ENCODE results near the gene PAK3. TPM values are rescaled to one million over a fixed set of nuclear protein-coding genes. Genes with fewer than 3 reads are reported as not detected.

Gene PAK3
- not detected for total RNA-seq

- no peak for DNase-seq (ENCODE audit: low read depth in 2 of 3, low spot score in 2 of 3)
Observed at GRCh38 chrX:111095974-111096895, at the start of gene PAK3. PAK3 (plus strand) TSS chrX:111096191; CDS start chrX:111123104, 26,913 bp downstream.

GRCh38 chrX:111047575-111047974 lies 48.4 kb upstream of the PAK3 start:
- DNase-seq (ENCODE audit: low read depth in 2 of 3, low spot score in 2 of 3): no peak

GRCh38 chrX:111052478-111052877 lies 43.5 kb upstream of the PAK3 start:
- peak in 1 of 3 donors; percentile 4 for DNase-seq (ENCODE audit: low read depth in 2 of 3, low spot score in 2 of 3)

- DNase-seq (ENCODE audit: low read depth in 2 of 3, low spot score in 2 of 3): no peak
Observed at GRCh38 chrX:111071542-111072277, 24.3 kb upstream of the PAK3 start.

- DNase-seq (ENCODE audit: low read depth in 2 of 3, low spot score in 2 of 3): peak in 1 of 3 donors; percentile 34
Observed at GRCh38 chrX:111083081-111083480, 12.9 kb upstream of the PAK3 start.

GRCh38 chrX:111086591-111087006 lies 9.4 kb upstream of the PAK3 start:
- DNase-seq (ENCODE audit: low read depth in 2 of 3, low spot score in 2 of 3): no peak

GRCh38 chrX:111088628-111089027 lies 7.4 kb upstream of the PAK3 start:
- DNase-seq (ENCODE audit: low read depth in 2 of 3, low spot score in 2 of 3): no peak

- no peak for DNase-seq (ENCODE audit: low read depth in 2 of 3, low spot score in 2 of 3)
Observed at GRCh38 chrX:111090458-111090857, 5.5 kb upstream of the PAK3 start.

GRCh38 chrX:111098874-111099273 lies 2.9 kb downstream of the PAK3 start:
- DNase-seq (ENCODE audit: low read depth in 2 of 3, low spot score in 2 of 3): peak; percentile 37 to 57 (median 43)

- peak in 2 of 3 donors; percentile 33 to 62 for DNase-seq (ENCODE audit: low read depth in 2 of 3, low spot score in 2 of 3)
Observed at GRCh38 chrX:111100191-111100590, 4.2 kb downstream of the PAK3 start.

- DNase-seq (ENCODE audit: low read depth in 2 of 3, low spot score in 2 of 3): no peak
Observed at GRCh38 chrX:111101580-111101979, 5.6 kb downstream of the PAK3 start.

GRCh38 chrX:111102636-111103035 lies 6.6 kb downstream of the PAK3 start:
- no peak for DNase-seq (ENCODE audit: low read depth in 2 of 3, low spot score in 2 of 3)

- DNase-seq (ENCODE audit: low read depth in 2 of 3, low spot score in 2 of 3): no peak
Observed at GRCh38 chrX:111103246-111103645, 7.3 kb downstream of the PAK3 start.

- DNase-seq (ENCODE audit: low read depth in 2 of 3, low spot score in 2 of 3): no peak
Observed at GRCh38 chrX:111110098-111110775, 14.2 kb downstream of the PAK3 start.

GRCh38 chrX:111114806-111115205 lies 18.8 kb downstream of the PAK3 start:
- DNase-seq (ENCODE audit: low read depth in 2 of 3, low spot score in 2 of 3): no peak

- DNase-seq (ENCODE audit: low read depth in 2 of 3, low spot score in 2 of 3): no peak
Observed at GRCh38 chrX:111116666-111117065, 20.7 kb downstream of the PAK3 start.

GRCh38 chrX:111119341-111119740 lies 23.4 kb downstream of the PAK3 start:
- no peak for DNase-seq (ENCODE audit: low read depth in 2 of 3, low spot score in 2 of 3)

GRCh38 chrX:111123125-111123524 lies 27.1 kb downstream of the PAK3 start:
- DNase-seq (ENCODE audit: low read depth in 2 of 3, low spot score in 2 of 3): no peak

- no peak for DNase-seq (ENCODE audit: low read depth in 2 of 3, low spot score in 2 of 3)
Observed at GRCh38 chrX:111123606-111124179, 27.7 kb downstream of the PAK3 start.

GRCh38 chrX:111124418-111124817 lies 28.4 kb downstream of the PAK3 start:
- no peak for DNase-seq (ENCODE audit: low read depth in 2 of 3, low spot score in 2 of 3)

- no peak for DNase-seq (ENCODE audit: low read depth in 2 of 3, low spot score in 2 of 3)
Observed at GRCh38 chrX:111127038-111127437, 31.0 kb downstream of the PAK3 start.
